Measurements from ENCODE around the gene WNT9A.

Gene WNT9A

GRCh38 chr1:227884370-227885134, 63.2 kb downstream of the WNT9A start (continued):
- TF ChIP-seq ZNF565 (CRISPR knock-in tag; conservative IDR thresholded peaks at IDR 0.05; ENCODE audit: low read depth): no peak
- no peak for TF ChIP-seq ZFP30 (CRISPR knock-in tag; IDR thresholded peaks at IDR 0.05)

- ATAC-seq: no peak
- TF ChIP-seq, protein P1, sequence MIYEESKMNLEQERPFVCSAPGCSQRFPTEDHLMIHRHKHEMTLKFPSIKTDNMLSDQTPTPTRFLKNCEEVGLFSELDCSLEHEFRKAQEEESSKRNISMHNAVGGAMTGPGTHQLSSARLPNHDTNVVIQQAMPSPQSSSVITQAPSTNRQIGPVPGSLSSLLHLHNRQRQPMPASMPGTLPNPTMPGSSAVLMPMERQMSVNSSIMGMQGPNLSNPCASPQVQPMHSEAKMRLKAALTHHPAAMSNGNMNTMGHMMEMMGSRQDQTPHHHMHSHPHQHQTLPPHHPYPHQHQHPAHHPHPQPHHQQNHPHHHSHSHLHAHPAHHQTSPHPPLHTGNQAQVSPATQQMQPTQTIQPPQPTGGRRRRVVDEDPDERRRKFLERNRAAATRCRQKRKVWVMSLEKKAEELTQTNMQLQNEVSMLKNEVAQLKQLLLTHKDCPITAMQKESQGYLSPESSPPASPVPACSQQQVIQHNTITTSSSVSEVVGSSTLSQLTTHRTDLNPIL (CRISPR knock-in tag; IDR thresholded peaks at IDR 0.05; ENCODE audit: low read depth): no peak
- TF ChIP-seq, protein P2, sequence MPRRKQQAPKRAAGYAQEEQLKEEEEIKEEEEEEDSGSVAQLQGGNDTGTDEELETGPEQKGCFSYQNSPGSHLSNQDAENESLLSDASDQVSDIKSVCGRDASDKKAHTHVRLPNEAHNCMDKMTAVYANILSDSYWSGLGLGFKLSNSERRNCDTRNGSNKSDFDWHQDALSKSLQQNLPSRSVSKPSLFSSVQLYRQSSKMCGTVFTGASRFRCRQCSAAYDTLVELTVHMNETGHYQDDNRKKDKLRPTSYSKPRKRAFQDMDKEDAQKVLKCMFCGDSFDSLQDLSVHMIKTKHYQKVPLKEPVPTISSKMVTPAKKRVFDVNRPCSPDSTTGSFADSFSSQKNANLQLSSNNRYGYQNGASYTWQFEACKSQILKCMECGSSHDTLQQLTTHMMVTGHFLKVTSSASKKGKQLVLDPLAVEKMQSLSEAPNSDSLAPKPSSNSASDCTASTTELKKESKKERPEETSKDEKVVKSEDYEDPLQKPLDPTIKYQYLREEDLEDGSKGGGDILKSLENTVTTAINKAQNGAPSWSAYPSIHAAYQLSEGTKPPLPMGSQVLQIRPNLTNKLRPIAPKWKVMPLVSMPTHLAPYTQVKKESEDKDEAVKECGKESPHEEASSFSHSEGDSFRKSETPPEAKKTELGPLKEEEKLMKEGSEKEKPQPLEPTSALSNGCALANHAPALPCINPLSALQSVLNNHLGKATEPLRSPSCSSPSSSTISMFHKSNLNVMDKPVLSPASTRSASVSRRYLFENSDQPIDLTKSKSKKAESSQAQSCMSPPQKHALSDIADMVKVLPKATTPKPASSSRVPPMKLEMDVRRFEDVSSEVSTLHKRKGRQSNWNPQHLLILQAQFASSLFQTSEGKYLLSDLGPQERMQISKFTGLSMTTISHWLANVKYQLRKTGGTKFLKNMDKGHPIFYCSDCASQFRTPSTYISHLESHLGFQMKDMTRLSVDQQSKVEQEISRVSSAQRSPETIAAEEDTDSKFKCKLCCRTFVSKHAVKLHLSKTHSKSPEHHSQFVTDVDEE (CRISPR knock-in tag; IDR thresholded peaks at IDR 0.05): no peak
- TF ChIP-seq TCF4 (CRISPR knock-in tag; IDR thresholded peaks at IDR 0.05; ENCODE audit: borderline replicate concordance) (no peak), ARNTL (CRISPR knock-in tag; IDR thresholded peaks at IDR 0.05; ENCODE audit: borderline replicate concordance, low read depth) (no peak), ZFP30 (CRISPR knock-in tag; IDR thresholded peaks at IDR 0.05) (no peak), ZNF8 (CRISPR knock-in tag; IDR thresholded peaks at IDR 0.05) (no peak), TOX (CRISPR knock-in tag; IDR thresholded peaks at IDR 0.05; ENCODE audit: borderline replicate concordance) (no peak), CSDC2 (CRISPR knock-in tag; IDR thresholded peaks at IDR 0.05) (no peak), OSR1 (CRISPR knock-in tag; IDR thresholded peaks at IDR 0.05) (no peak), POU6F1 (CRISPR knock-in tag; IDR thresholded peaks at IDR 0.05; ENCODE audit: borderline replicate concordance, low read depth) (no peak), ESRRG (CRISPR knock-in tag; IDR thresholded peaks at IDR 0.05) (no peak), SNAI2 (CRISPR knock-in tag; IDR thresholded peaks at IDR 0.05) (no peak), GLIS3 (CRISPR knock-in tag; IDR thresholded peaks at IDR 0.05) (no peak), ZNF70 (CRISPR knock-in tag; IDR thresholded peaks at IDR 0.05) (no peak), ZFP3 (CRISPR knock-in tag; IDR thresholded peaks at IDR 0.05) (no peak)
Measured at GRCh38 chr1:227883641-227884301, 64.0 kb downstream of the WNT9A start.

- no peak for ATAC-seq
- TF ChIP-seq GLIS3 (CRISPR knock-in tag; IDR thresholded peaks at IDR 0.05) (no peak), ARNTL (CRISPR knock-in tag; IDR thresholded peaks at IDR 0.05; ENCODE audit: borderline replicate concordance, low read depth) (no peak), ZNF8 (CRISPR knock-in tag; IDR thresholded peaks at IDR 0.05) (no peak), ZNF70 (CRISPR knock-in tag; IDR thresholded peaks at IDR 0.05) (no peak), CSDC2 (CRISPR knock-in tag; IDR thresholded peaks at IDR 0.05) (no peak), PPARA (CRISPR knock-in tag; IDR thresholded peaks at IDR 0.05; ENCODE audit: borderline replicate concordance) (no peak), OSR1 (CRISPR knock-in tag; IDR thresholded peaks at IDR 0.05) (no peak), TCF4 (CRISPR knock-in tag; IDR thresholded peaks at IDR 0.05; ENCODE audit: borderline replicate concordance) (no peak), TOX (CRISPR knock-in tag; IDR thresholded peaks at IDR 0.05; ENCODE audit: borderline replicate concordance) (no peak), ZC3H10 (CRISPR knock-in tag; IDR thresholded peaks at IDR 0.05) (no peak), ZFP30 (CRISPR knock-in tag; IDR thresholded peaks at IDR 0.05) (no peak), SNAI2 (CRISPR knock-in tag; IDR thresholded peaks at IDR 0.05) (no peak)
- TF ChIP-seq, protein P3, sequence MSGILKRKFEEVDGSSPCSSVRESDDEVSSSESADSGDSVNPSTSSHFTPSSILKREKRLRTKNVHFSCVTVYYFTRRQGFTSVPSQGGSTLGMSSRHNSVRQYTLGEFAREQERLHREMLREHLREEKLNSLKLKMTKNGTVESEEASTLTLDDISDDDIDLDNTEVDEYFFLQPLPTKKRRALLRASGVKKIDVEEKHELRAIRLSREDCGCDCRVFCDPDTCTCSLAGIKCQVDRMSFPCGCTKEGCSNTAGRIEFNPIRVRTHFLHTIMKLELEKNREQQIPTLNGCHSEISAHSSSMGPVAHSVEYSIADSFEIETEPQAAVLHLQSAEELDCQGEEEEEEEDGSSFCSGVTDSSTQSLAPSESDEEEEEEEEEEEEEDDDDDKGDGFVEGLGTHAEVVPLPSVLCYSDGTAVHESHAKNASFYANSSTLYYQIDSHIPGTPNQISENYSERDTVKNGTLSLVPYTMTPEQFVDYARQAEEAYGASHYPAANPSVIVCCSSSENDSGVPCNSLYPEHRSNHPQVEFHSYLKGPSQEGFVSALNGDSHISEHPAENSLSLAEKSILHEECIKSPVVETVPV (CRISPR knock-in tag; IDR thresholded peaks at IDR 0.05): no peak
Measured at GRCh38 chr1:227883073-227883520, 64.6 kb downstream of the WNT9A start.
